Measurements from ENCODE around the gene SMOC1. TPM values are rescaled to one million over a fixed set of nuclear protein-coding genes. Genes with fewer than 3 reads are reported as not detected.

Gene SMOC1
- total RNA-seq, 2 donors from 2014 or later: 7.1 to 28.9 TPM

GRCh38 chr14:69931960-69932359, 52.7 kb downstream of the SMOC1 start:
- DNase-seq (ENCODE audit: low spot score): no peak
- intact Hi-C loops (cut with DNase I): no loop called here

GRCh38 chr14:69932391-69932790, 53.2 kb downstream of the SMOC1 start:
- DNase-seq (ENCODE audit: low spot score): no peak
- intact Hi-C loops (cut with DNase I): no loop called here

DNA sequence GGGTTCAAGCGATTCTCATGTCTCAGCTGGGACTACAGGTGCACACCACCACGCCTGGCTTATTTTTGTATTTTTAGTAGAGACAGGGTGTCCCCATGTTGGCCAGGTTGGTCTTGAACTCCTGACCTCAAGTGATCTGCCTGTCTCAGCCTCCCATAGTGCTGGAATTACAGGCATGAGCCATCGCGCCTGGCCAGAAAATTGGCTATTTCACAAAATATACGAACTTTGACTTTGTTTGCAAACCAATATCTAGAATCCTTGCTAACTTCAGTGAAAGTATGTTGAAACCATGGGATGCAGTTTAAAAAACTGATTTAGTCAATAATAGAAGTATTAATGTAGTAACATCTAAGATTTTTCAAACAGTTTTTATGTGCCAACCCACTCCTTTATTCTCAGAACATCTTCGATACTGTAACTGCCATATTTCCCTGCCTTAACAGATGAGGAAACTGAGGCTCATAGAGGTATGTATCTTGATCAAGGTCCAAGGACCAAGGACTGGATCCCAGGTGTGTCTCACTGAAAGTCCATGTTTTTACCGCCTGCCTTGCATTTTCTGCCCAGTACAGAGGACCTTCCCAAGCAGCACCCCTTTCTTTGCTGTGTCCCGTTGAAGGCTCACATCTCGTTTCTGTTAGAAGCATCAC, 54.5 kb downstream of the SMOC1 start:
- intact Hi-C loops (cut with DNase I): no loop called here
- no peak for DNase-seq (ENCODE audit: low spot score)

- DNase-seq (ENCODE audit: low spot score): no peak
- intact Hi-C loops (cut with DNase I): no loop called here
Observed at GRCh38 chr14:69937367-69938081, 58.3 kb downstream of the SMOC1 start.

DNA sequence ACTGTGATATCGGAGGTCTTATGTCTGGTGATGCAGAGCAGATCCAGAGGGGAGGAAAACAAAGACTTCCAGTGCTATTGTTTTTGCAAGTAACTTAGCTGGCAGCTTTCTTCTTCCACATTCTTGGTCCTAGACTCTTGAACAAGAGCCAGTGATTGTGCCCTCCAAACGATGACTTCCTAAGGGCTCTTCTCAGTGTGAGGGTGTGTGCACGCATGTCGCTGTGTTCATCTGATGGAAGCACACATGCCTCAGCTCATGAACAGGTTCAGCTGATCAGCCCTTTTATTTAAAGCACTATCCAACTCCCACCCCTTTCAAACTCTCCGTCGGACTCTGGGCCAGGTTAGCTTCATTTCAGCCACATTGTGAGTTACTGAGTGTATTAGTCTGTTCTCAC, 59.5 kb downstream of the SMOC1 start:
- intact Hi-C loops (cut with DNase I): no loop called here

GRCh38 chr14:69941768-69942742, 62.8 kb downstream of the SMOC1 start:
- intact Hi-C loops (cut with DNase I): no loop called here
- no peak for DNase-seq (ENCODE audit: low spot score)

More for the DNA sequence above, 59.5 kb downstream of the SMOC1 start:
- no peak for DNase-seq (ENCODE audit: low spot score)

DNA sequence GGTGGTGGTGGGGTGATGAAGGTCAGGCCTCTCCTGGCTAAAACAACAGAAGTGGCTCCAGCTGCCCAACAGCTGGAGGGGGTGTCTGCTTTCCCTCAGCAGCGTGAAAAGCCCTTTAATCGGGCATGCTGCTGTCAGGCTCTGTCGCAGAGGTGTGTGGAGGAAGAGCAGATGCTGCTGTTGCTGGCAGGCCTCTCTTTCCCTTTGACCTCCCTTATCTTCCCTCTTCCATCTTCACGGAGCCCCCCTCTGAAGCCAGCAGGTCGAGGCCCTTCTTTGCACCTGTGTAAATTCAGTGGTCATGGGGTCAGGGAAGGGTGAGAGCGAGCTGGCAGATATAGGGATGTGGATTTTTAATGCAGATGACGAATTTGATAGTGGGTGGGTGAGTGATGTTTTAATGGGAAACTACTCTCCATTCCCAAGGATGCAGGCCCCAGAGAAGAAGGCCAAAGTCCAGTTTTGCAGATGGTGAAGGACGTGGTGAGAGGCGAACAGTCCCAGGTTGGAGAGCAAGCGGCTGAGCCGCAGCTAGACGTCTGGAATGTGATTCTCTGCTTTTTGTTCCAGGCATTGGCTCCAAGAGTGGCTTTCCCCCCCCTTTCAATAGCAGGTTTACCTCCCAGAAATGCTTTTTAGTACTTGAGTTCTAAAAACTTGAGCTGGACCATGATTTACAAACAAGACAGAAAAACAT, 64.0 kb downstream of the SMOC1 start:
- DNase-seq (ENCODE audit: low spot score): no peak
- intact Hi-C loops (cut with DNase I): no loop called here

- DNase-seq (ENCODE audit: low spot score): no peak
- intact Hi-C loops (cut with DNase I): no loop called here
Observed at GRCh38 chr14:69945347-69945746, 66.1 kb downstream of the SMOC1 start.

- no peak for DNase-seq (ENCODE audit: low spot score)
- intact Hi-C loops (cut with DNase I): no loop called here
Observed at GRCh38 chr14:69945912-69946311, 66.7 kb downstream of the SMOC1 start.

GRCh38 chr14:69948351-69948750, 69.1 kb downstream of the SMOC1 start:
- intact Hi-C loops (cut with DNase I): no loop called here
- no peak for DNase-seq (ENCODE audit: low spot score)

DNA sequence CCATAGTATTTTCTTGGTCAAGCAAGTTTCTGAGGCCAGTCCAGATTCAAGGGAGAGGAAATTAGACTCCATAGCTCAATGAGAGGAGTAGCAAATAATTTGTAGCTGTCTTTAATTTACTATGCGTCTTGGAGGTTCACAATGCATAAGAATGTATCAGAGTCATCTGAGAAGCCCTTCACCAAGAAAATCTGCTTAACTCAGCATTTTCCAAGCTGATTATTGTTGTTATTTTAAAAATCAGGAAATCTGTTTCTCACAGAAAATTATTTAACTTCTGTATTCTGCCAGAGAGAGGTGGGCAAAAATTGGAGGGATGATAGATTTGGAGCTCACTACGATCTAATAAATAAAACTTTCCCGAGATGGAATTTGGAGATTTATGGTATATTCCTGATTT, 72.0 kb downstream of the SMOC1 start:
- intact Hi-C loops (cut with DNase I): no loop called here

DNA sequence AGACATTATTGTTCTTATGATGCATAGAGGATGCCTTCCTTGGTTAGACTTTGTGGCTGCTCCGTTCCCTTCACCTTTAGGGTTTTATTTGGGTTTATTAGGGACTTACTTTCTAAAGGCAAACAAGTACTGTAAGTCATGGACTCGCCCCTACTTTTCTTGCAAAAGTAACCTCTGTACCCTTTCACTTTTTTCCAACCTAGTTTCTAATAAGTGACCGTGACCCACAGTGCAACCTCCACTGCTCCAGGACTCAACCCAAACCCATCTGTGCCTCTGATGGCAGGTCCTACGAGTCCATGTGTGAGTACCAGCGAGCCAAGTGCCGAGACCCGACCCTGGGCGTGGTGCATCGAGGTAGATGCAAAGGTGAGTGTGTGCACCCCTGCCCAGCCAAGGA, 72.7 kb downstream of the SMOC1 start:
- DNase-seq (ENCODE audit: low spot score): no peak
- intact Hi-C loops (cut with DNase I): no loop called here

More for the DNA sequence above, 72.0 kb downstream of the SMOC1 start:
- DNase-seq (ENCODE audit: low spot score): no peak

- no peak for DNase-seq (ENCODE audit: low spot score)
- intact Hi-C loops (cut with DNase I): no loop called here
Observed at GRCh38 chr14:69953266-69953915, 74.2 kb downstream of the SMOC1 start.

DNA sequence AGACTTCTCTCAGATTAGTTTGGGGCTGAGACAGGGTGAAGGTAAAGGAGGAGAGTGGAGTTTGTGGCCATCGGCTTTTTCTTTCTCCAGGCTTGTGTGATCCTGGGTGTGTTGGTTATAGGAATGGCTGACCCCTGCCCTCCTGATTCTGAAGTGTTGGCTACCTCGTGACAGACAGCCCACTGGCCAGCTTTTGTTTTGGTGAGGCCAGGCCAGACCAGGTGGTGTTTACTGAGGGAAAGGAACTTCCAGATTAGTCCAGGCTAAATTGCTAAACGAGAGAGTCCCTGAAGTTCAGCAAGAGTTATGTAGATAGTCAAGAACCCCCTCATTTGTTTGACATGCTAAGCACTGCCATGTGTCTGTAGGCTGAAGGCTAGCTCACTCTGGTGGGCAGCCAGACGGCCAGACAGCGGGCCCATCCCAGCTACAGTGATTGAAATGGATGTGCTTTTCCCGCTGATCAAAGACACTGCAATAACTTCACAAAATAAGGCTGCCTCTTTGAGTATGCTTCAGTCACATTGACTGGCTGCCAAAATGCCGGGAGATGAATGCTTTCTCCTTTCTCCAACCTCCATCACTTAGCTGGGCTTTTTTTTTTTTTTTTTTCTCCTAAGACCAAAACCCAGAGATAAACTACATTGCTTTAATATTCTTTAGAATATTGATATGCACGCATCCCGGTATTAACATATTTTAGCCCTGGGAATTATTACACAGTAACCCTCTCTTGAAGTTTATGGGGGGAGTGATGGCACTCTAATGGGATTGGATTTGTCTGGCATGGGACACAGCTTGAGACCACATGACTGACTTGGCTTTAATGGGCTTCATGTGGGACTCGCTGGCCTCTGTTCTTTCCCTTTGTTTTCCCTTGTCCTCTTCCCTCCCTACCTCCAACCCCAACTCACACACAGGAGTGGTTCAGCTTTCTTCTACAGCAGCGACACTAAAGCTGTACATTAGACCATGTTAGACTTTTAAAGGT, 76.9 kb downstream of the SMOC1 start:
- DNase-seq (ENCODE audit: low spot score): no peak
- intact Hi-C loops (cut with DNase I): no loop called here

DNA sequence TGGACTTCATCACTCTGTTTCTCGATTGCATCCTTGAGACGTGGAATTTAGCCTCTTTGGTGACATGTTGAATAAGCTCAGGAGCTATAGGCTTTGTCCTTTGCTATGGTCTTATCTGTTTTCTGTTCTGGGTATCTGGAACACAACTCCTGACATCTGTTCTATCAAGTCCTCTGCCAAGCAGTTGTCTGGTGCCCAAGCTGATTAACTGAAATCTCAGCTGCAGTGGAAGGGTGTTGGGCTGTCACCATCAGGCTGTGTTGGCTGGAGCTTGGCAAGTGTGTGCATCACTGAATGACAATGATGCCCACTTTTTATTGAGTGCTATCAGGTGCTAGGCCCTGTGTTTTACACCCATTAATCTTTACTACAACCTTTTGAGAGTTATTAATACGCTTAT, 77.8 kb downstream of the SMOC1 start:
- DNase-seq (ENCODE audit: low spot score): no peak
- intact Hi-C loops (cut with DNase I): no loop called here

GRCh38 chr14:69957986-69958385, 78.8 kb downstream of the SMOC1 start:
- intact Hi-C loops (cut with DNase I): no loop called here
- no peak for DNase-seq (ENCODE audit: low spot score)

DNA sequence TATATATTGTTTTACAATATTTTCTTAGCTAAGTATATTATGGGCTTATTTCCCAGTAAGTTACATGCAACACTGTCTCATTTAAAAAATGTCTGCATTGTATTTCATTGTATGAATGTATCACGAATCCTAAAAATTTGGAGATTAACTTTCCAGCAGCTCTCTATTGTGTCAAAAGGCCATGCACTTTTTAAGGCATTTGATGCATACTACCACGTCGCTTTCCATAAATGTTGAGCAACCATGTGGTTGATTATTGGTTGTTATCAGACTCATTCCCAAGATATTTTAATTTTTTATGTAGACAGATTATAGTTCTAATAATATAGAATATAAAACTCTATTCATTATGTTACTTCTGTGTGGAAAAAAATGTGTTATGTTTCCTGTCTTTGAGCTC, 79.9 kb downstream of the SMOC1 start:
- no peak for DNase-seq (ENCODE audit: low spot score)
- intact Hi-C loops (cut with DNase I): no loop called here

- intact Hi-C loops (cut with DNase I): no loop called here
- DNase-seq (ENCODE audit: low spot score): no peak
Observed at GRCh38 chr14:69960296-69960695, 81.1 kb downstream of the SMOC1 start.

All from posterior vena cava (tissue), 2 donors.